SKM-1 (cell line): Measurements from ENCODE around the gene UBE2E1.
"Not testable (repeated sequence)": the region's sequence is repeated elsewhere in the genome, so short reads cannot be mapped to it uniquely, and the experiment has no call there.

Source experiments
- DNase-seq: peaks from one replicate; lab custom pipeline; 2025; ENCODE audit not compliant: unreplicated experiment; lab: John Stamatoyannopoulos, UW

Gene UBE2E1

DNA sequence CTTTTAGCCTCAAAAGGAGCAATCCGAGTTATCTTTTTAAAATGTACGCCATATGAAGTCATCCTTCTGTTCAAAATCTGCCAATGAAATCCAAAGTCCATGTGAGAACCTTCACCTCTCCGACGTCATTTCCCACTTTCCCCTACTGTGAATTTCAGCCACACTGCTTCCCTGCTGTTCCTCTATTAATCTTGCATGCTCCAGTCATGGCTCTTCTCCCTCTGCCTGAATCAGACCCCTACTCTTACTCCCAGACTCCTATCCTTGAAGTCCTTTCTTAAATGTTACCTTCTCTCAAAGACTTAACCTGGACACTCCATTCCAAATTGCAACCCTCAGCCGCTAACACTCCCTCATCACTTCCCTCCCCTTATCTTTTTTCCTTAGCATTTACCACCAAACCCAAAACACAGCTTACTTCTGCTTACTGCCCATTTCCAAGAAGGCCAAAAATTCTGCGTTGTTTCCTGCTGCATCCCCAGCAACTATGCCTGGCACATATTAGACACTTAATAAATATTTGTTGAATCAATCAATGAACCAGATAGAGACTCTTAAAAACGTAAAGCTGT lies 109.9 kb downstream of the UBE2E1 start:
- no peak for DNase-seq

DNA sequence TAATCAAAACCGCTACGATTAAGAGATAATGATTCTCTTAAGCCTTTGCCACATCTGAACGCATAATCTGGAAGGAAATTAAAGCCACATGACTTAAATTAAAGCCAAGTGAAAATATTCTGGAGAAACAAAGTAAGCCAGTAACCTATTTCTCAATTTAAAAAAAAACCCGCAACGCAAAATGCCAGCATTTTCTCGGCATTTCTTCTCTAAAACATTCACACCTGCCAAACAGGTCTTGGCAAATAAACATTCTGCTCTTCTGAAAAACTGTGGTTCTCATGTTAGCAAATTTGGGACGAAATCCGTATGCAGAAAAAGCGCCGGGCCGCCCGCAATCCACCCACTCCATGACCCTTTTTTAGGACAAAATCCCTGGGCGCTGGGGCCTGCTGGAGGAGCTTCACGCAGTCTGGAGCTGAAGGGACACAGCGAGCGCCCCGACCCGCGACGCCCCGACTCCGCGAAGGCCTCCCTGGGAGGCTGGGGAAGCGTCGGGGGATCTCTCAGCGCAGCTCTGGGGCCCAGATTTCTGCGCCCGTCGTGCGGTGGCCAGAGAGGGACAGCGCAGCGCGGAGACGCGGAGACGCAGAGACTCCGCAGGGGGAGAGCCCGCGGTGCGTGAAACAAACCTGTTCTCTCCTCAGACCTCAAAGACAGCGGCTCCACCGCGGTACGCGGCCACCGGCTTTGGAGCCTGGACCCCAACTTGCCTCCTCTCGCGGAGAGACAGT lies 110.6 kb downstream of the UBE2E1 start:
- no peak for DNase-seq

DNA sequence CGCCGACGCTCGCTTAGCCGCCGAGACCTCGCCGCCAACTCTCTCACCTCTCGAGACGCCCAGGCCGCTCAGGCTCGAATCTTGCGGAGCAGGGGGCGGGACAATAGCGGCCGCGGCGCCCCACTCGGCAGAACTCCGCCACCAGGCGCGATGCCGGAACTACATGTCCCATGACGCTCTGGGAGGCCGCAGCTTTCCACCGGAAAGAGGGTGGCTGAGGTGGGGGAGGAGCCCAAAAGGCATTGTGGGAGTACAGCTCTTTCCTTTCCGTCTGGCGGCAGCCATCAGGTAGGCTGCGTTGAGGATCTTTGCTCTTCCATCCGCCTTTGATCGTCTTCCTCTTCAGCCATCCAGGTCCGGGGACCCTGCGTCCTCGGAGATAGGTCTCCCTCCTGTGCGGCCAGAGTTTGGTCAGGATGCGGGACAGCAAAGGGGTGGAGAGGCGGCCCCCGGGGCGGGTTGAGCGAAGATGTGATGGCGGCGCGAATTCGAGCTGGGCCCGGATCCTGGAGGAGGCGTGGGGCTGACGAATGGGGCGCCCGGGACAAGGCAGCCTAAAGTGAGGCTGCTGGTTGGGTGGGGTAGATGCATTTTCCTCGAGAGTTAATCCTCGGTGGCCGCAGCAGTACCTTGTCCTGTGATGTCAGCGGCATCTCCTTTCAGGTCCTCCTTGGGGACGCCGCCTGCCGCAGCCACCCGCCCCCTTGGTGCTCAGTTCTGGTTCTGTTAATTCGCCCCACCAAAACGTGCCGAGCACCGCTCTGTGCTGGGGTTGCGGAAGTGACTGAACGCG lies 111.3 kb downstream of the UBE2E1 start, which contains the start of the genes NKIRAS1 and RPL15:
TSS of gene NKIRAS1 (minus strand) at position 105 of the 793 bp plus-strand sequence. CDS start 6,086 bp downstream, outside the sequence.
TSS of gene RPL15 (plus strand) at position 247 of the 793 bp plus-strand sequence. CDS start 728 bp downstream, outside the sequence.
- peak; percentile 91 for DNase-seq

DNA sequence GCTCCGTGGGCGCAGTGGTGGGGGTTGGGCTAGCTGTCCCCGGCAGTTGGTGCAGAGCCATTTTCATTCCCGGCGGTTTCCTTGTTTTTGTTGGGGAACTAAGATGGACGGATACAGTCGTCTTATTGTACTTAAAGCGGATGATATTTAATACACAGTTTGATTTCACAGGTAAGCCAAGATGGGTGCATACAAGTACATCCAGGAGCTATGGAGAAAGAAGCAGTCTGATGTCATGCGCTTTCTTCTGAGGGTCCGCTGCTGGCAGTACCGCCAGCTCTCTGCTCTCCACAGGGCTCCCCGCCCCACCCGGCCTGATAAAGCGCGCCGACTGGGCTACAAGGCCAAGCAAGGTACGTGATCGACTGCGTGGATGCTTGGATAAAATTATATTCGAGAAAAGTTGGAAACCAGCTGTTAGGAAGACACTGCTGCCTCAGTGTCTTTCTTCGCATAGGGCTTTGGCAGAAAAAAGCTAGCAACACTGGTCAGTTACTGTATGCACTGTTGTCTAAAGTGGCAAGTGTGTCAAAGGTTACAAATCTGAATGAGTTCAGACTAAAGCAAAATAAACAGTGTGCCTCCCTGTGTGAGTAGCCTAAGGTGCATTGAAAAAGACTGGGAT lies 112.0 kb downstream of the UBE2E1 start:
- not testable (repeated sequence) for DNase-seq

DNA sequence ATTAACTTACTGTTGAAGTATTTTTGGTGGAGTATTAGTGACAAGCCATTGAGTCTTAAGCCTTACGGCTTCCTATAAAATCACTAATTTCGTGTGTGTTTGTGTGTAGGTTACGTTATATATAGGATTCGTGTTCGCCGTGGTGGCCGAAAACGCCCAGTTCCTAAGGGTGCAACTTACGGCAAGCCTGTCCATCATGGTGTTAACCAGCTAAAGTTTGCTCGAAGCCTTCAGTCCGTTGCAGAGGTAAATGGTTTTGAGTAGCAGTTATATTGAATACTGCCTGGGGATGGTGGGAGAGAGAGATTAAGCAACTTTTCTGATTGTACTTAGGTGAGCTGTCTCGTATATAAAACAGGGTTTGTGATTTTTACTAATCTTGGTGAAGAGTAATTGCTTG lies 112.6 kb downstream of the UBE2E1 start:
- not testable (repeated sequence) for DNase-seq

DNA sequence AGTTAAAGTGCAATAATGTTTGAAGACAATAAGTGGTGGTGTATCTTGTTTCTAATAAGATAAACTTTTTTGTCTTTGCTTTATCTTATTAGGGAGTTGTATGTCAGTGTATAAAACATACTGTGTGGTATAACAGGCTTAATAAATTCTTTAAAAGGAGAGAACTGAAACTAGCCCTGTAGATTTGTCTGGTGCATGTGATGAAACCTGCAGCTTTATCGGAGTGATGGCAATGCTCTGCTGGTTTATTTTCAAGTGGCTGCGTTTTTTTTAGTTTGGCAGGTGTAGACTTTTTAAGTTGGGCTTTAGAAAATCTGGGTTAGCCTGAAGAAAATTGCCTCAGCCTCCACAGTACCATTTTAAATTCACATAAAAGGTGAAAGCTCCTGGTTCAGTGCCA lies 113.9 kb downstream of the UBE2E1 start:
- no peak for DNase-seq

DNA sequence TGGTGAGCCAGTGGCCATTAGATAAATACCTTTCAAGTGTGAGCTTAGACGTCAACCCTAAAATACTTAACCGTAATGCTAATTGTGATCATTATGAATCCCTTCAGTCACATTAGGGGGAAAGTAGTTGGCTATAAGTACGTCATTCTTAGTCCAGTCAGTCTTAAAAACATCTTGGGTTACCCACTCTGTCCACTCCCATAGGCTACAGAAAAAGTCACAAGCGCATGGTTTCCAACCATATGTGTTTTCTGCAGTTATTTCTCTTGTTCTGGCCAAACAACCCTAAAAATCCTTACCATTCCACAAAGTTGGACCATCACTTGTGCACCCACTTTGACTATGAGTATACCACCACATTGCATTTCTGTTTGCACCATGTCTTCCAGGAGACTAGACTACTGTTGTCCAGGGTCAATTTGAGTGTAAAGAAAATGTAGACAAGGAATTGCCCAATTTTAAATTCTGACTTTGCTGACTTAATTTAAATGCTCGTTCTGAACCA lies 114.4 kb downstream of the UBE2E1 start:
- no peak for DNase-seq

DNA sequence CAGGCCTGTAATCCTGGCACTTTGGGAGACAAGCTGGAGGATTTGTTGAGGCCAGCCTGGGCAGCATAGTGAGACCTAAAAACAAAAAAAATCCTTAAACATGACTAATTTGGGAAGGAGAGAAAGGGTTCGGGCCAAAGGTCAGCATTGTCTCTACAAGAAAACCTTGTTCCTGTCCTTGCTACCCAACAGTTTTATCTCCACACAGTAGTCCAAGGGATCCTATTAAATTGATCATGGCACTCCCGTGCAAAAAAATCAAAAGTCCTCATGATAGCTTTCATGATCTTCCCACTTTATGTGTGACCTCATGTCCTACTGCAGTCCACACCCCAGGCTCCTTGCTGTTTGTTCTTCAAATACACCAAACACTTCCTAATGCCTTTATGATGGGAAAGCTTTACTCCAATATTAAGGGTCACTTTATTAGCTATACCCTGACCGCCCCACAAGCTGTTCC lies 115.3 kb downstream of the UBE2E1 start:
- DNase-seq: no peak

DNA sequence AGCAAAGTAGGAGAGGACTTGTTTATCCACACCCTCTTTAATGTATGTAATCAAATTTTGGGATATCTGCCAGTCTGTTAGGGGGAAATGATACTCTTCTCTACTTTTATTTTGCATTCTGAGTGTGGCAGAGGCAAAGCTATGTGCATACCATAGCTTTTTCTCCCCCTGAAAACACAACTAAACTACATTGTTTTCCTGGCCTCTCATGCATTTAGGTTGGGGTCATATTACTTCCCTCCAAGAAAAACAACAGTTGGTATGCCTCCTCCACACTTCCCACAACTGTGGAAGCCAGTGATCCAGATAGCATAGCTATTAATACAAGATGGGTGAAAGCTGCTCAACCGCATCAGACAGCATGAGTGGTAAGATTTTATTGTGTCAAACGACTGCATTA lies 118.0 kb downstream of the UBE2E1 start:
- DNase-seq: no peak

DNA sequence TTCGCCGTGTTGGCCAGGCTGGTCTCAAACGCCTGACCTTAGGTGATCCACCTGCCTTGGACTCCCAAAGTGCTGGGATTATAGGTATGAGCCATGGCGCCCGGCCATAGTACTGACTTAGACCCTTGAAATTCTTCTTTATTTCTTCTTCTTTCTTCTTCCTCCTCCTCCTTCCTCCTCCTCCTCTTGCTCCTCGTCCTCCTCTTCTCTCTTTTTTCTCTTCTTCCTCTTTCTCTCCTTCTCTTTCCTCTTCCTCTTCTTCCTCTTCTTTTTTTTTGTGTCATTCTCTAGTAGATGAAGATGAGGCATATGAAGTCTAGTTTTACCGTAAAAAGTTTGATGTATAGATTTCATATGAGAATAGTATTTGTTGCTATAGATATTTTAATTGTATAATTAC lies 120.5 kb downstream of the UBE2E1 start:
- DNase-seq: no peak

DNA sequence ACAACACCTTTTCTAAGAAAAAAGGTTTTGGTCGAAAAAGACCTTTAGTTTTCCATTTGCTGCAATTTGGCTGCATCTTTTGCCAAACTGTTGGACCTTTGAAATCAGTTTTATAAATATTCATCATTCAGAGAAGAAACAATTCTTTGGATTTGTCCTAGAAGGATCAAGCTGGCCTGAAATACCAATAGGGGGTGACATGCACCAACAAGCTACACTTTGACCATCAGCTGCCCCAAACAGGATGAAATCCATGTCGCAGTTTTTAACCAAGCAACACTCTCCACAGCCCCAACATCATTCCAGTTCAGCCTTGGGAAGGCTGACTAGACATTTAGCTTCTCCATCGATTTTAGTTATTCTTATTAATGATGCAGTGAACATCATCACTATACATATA lies 121.0 kb downstream of the UBE2E1 start:
- DNase-seq: no peak

DNA sequence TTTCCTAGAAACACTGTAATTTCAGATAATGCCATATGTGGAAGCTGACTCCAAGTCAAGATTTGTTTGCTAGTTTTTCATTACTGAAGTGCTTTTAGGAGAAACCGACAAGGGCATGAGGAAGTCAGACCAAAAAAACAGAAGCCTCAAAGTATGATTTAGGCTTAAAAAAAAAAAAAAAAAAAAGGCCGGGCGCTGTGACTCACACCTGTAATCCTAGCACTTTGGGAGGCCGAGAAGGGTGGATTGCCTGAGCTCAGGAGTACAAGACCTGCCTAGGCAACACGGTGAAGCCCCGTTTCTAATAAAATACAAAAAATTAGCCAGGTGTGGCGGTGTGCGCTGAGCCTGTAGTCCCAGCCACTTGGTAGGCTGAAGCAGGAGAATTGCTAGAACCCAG lies 122.8 kb downstream of the UBE2E1 start:
- DNase-seq: no peak

DNA sequence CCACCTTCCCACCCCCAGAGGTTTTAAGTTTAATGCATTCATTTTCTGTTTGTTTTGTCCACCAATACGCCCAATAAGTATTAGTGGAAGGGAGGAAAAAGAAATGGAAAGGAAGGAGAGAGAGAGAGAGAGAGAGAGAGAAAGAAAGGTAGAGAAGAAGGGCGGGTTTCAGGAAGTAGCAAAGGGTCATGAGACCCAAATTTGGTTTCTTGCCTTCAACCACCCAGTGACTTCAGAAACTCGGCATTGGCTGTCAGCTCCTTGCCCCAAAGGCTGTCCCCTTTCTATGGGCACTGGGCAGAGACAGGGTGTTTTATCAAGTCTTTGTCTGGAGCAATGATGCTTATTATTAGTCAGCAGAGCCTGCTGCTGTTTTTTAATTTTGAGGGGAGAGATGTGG lies 125.8 kb downstream of the UBE2E1 start:
- DNase-seq: no peak

DNA sequence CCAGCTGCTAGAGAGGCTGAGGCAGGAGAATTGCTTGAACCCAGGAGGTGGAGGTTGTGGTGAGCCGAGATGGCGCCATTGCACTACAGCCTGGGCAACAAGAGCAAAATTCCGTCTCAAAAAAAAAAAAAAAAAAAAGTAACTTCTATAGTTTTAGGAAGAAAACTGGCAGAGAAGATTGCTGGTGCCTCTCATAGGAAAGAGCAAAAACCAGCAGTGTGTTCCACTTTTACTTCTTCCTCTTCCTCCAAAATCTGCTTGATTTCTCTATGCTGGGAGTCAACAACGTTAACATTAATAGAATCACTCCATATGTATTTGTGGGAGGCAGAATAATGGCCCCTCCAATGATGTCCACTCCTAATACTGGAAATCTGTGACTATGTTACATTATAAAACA lies 126.8 kb downstream of the UBE2E1 start:
- DNase-seq: no peak

DNA sequence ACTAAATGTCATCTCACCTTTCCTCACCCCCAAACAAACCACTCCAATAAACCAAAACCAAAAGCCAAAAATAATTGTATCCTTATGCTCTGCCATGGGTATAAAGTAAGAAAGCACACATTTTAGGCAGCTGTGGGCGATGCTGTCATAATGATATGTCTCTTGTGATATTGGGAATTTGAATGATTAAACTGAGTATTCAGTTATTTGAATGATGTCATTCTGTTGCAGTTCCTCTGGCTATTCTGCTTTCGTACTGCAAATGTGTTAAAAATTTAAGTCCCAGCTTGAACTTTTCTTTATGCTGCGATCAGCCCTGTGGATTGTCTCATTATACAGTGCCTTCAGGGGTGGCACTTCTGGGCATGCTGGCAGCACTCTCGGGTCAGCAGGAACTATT lies 128.5 kb downstream of the UBE2E1 start:
- DNase-seq: no peak

DNA sequence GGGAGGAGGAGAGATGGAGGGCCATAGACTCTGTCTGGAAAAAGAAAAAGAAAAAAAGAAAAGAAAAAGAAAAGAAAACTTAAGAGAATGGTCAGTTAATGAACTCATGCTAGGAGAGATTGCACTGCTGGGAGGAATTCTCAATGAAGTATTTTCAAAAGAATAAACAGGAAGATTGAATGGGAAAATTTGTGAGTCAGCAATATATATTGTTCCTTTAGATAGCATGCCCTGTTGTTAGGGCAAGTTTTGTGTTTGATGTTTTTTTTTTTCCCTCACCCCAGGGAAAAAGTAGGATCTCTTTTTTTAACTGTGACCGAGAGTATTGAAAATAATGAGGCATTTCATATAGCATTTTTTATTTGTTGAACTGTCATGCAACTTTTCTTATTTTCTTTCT lies 131.5 kb downstream of the UBE2E1 start:
- DNase-seq: no peak

DNA sequence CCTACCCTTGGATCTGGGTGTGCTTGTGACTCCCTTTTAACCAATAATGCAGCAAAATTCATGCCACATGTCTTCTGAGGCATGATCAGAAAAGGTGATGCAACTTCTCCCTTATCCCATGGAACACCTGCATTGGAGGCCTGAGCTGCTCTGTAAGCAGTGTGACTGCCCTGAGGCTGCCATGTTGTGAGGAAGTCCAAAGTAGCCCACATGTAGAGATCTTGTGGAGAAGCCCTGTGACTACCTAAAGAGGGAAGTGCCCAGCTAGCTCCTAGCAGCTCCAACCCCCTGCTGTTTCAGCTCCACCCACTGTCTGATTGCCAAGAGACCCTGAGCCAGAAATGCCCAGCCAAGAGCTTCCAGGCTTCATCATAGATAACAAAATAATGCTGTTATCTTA lies 132.9 kb downstream of the UBE2E1 start:
- no peak for DNase-seq

DNA sequence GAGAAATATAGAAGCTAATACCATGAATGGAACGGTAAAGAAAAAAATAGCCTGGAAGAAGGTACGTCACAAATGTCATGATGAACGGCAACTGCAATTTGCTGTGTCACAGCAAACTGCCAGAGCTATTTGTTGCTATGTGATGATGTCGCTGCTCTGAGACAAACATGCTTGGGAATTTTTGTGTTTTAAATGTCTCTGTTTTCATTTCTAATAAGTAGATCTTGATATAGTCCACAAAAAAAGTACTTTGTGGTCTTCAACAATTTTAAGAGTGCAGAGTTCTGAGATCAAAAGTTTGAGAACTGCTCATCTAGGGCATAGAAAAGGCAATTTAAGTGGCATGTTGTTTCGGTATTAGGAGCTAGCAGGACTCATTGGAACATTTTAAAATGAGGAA lies 135.0 kb downstream of the UBE2E1 start:
- no peak for DNase-seq
